Measurements from ENCODE around the gene OBSCN. TPM values are rescaled to one million over a fixed set of nuclear protein-coding genes. Genes with fewer than 3 reads are reported as not detected.

OBSCN gene
- total RNA-seq, 1 donor, result 13.0 TPM

- no peak for DNase-seq (ENCODE audit: low read depth)
- no peak overlapping the region for H3K4me3 ChIP-seq (ENCODE audit: low read depth, low read length)
- TF ChIP-seq CTCF (IDR thresholded peaks at IDR 0.05; ENCODE audit: insufficient read depth, low read depth, low read length), result no peak
Measured at GRCh38 chr1:228283043-228283371, 75.2 kb downstream of the OBSCN start.

GRCh38 chr1:228283476-228284147 is 75.8 kb downstream of the OBSCN start:
- H3K4me3 ChIP-seq (ENCODE audit: low read depth, low read length), result no peak overlapping the region
- no peak for TF ChIP-seq CTCF (IDR thresholded peaks at IDR 0.05; ENCODE audit: insufficient read depth, low read depth, low read length)
- DNase-seq (ENCODE audit: low read depth), result no peak

- TF ChIP-seq CTCF (IDR thresholded peaks at IDR 0.05; ENCODE audit: insufficient read depth, low read depth, low read length), result no peak
- no peak for DNase-seq (ENCODE audit: low read depth)
- H3K4me3 ChIP-seq (ENCODE audit: low read depth, low read length), result no peak overlapping the region
Measured at GRCh38 chr1:228284148-228284495, 76.3 kb downstream of the OBSCN start.

DNA sequence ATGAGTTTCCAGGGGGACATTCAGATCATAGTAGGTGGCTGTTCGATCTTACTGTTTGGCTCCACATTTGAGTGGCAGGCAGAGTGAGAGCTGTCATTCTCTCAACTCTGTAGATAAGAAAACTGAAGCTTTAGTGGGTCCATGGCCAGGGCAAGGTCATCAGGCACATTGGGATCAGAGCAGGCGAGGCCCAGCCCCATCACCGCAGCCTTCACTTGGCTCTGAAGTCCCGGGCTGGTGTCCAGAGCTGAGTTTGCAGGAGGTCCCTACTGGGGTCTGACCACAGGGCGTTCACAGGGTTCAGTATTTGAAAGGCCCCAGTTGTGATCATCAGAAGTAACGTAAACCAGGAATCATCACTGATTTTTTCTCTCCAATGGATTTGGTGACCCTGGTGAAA is 76.7 kb downstream of the OBSCN start:
- DNase-seq (ENCODE audit: low read depth), result no peak
- no peak for TF ChIP-seq CTCF (IDR thresholded peaks at IDR 0.05; ENCODE audit: insufficient read depth, low read depth, low read length)
- no peak overlapping the region for H3K4me3 ChIP-seq (ENCODE audit: low read depth, low read length)

GRCh38 chr1:228285661-228286504 is 78.0 kb downstream of the OBSCN start:
- no peak overlapping the region for H3K4me3 ChIP-seq (ENCODE audit: low read depth, low read length)
- TF ChIP-seq CTCF (IDR thresholded peaks at IDR 0.05; ENCODE audit: insufficient read depth, low read depth, low read length), result no peak
- DNase-seq (ENCODE audit: low read depth), result no peak

- no peak overlapping the region for H3K4me3 ChIP-seq (ENCODE audit: low read depth, low read length)
- DNase-seq (ENCODE audit: low read depth), result no peak
- no peak for TF ChIP-seq CTCF (IDR thresholded peaks at IDR 0.05; ENCODE audit: insufficient read depth, low read depth, low read length)
Measured at GRCh38 chr1:228286505-228287417, 78.9 kb downstream of the OBSCN start.
